Activated CD4-positive, alpha-beta T cell treated with anti-CD3 and anti-CD28 coated beads, Interleukin-10, Interleukin-2, amounts not matched to agents 100 ng/mL and 50 ng/mL, durations not matched to agents 16 hours and 8 hours (primary cell): ENCODE data around the gene UTP11.
"Not testable (repeated sequence)": the region's sequence is repeated elsewhere in the genome, so short reads cannot be mapped to it uniquely, and the experiment has no call there.

Experiments
- DNase-seq: peaks from one replicate; pipeline ENCODE4 v3.0.0-alpha.2; 2020

The UTP11 gene, protein sequence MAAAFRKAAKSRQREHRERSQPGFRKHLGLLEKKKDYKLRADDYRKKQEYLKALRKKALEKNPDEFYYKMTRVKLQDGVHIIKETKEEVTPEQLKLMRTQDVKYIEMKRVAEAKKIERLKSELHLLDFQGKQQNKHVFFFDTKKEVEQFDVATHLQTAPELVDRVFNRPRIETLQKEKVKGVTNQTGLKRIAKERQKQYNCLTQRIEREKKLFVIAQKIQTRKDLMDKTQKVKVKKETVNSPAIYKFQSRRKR

DNA sequence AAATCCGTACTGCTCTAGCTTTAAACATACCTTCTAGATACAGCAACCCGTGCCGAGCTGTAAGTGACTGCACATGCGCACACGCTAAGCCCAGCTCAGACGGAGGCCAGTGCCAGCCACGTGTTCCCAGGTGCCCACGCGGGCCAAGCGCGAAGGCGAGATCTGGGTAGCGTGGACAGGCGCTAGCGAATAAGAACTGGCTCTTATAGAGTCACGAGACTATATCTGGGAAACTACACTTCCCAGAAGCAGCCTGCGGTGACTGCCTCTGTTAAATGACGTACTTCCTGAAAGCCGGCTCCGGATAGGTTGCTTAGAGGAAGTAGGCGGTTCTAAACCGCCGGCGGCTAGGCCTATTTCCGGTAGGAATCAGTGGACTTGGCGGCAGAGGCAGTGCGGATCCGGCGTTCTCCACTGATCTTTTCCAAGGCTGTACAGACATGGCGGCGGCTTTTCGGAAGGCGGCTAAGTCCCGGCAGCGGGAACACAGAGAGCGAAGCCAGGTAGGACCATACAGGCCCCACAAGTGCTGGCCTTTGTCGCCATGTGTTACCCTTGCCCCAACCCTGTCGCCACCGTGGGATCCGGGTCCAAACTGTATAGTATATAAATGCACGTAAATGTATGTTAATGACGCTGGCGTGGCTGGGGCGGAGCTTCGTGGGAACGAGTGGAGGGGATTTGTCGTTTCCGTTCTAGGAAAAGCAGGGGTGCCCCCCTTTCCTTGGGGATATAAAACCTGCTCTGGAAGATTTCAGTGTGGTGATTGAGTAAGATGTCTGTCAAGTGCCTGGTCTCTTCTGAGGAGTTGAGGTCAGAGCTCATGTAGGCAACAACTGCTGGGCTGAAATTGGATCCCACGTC lies at the start of gene UTP11:
Gene UTP11 (plus strand): TSS at position 372 of the 864 bp plus-strand sequence. CDS start 69 bp downstream, at position 441.
- peak; percentile 98 for DNase-seq

DNA sequence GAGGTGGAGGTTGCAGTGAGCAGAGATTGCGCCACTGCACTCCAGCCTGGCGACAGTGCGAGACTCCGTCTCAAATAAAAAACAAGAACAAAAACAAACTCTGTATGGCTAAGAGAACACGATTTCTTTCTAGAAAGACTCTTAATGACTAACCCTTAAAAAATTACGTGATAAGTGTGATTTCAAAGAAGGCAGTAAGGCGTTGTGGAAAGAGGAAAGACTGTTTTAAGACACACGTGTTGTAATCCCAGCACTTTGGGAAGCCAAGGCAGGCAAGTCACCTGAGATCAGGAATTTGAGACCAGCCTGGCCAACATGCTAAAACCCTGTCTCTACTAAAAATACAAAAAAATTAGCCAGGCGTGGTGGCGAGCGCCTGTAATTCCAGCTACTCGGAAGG lies 48.4 kb upstream of the UTP11 start:
- DNase-seq, result not testable (repeated sequence)

DNA sequence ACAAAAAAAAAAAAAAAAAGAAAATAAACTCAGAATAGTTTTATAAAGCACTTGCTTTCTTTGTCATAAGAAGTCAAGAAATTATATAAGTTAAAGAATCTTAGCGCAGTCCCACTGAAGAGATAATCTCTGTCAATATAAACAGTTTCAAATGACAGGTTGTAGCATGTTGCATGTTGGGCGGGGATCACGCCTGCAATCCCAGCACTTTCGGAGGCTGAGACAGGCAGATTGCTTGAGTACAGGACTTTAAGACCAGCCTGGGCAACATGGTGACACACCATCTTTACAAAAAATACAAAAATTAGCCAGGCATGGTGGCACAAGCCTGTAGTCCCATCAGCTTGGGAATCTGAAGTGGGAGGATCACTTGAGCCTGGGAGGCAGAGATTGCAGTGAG lies 47.2 kb upstream of the UTP11 start:
- no peak for DNase-seq

DNA sequence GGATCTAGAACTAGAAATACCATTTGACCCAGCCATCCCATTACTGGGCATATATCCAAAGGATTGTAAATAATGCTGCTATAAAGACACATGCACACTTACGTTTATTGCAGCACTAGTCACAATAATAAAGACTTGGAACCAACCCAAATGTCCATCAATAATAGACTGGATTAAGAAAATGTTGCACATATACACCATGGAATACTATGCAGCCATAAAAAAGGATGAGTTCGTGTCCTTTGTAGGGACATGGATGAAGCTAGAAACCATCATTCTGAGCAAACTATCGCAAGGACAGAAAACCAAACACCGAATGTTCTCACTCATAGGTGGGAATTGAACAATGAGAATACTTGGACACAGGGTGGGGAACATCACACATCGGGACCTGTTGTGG lies 38.9 kb upstream of the UTP11 start:
- DNase-seq, result not testable (repeated sequence)

DNA sequence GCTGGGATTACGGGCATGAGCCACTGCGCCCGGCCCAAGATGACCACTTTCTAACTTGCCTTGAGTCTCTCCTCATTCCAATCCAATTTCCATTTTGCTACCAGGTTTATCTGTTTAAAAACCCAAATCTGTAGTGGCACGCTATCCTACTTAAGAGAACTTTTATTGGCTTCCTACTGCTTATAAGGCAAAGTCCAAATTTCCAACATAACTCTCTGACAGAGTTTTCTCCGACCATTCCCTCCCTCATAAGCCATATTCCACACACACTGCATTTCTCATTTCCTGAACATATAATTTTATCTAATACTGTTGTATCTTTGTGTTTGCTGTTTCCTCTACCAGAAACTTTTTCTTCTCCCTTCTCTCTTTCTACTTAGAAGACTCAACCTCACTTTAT lies 38.0 kb upstream of the UTP11 start:
- DNase-seq, result no peak

DNA sequence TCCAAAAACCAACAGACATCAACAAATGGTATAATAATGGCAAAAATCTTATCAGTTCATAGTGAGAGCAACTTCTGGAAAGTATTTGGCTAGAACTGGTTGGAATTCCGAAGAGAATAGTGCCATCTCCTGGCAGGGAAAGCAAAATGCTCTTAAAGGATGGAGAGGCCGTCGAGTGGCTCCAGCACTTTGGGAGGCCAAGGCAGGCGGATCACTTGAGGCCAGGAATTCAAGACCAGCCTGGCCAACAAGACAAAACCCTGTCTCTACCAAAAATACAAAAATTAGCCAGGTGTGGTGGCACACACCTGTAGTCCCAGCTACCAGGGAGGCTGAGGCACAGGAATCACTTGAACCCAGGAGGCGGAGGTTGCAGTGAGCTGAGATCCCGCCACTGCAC lies 37.5 kb upstream of the UTP11 start:
- not testable (repeated sequence) for DNase-seq

DNA sequence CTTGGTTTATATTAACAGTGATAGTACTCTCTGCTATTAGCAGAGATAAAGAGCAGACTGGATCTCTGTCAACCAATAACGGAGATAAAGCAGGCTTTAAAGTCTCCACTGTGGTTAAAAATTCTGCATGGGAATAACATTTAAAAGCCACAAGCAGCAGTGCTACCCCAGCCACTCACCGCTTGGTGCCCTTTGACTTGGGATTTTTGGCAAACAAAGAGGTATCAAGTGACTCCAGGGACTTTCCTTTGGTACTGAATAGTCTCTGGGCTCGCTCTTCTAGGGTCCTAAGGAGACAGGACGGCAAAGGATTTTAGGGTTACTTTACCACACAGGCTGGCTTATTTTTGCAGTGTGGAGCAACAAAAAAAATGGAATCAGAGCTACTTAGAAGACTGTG lies 34.0 kb upstream of the UTP11 start:
- DNase-seq, result no peak

DNA sequence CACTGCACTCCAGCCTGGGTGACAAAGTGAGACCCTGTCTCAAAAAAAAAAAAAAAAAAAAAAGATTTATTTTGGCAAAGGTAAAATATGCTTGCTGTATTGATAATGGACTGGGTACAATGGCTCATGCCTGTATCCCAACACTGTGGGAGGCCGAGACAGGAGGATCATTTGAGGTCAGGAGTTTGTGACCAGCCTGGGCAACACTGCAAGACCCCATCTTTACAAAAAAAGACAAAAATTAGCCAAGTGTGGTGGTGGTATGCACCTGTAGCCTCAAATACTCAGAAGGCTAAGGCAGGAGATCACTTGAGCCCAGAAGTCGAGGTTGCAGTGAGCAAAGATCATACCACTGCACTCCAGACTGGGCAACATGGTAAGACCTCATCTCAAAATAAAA lies 29.0 kb upstream of the UTP11 start:
- DNase-seq, result no peak

DNA sequence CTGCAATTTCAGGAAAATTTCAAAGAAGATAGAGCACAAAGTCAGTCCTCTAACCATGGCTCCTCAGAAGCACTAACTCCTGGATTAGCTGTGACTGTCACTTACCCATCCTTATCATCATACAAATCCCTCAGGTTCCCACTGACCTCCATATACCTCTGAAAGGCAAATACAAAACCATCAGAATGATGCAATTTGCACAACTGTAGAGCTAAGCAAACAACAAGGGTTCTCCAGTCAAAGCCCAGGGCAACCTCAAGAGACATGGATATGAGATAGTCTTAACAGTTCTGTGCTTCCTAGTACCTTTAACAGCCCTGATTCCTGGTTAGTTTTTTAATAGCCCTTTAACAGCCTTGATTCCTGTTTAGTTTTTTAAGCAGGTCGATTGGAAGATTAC lies 24.9 kb upstream of the UTP11 start:
- DNase-seq, result no peak

DNA sequence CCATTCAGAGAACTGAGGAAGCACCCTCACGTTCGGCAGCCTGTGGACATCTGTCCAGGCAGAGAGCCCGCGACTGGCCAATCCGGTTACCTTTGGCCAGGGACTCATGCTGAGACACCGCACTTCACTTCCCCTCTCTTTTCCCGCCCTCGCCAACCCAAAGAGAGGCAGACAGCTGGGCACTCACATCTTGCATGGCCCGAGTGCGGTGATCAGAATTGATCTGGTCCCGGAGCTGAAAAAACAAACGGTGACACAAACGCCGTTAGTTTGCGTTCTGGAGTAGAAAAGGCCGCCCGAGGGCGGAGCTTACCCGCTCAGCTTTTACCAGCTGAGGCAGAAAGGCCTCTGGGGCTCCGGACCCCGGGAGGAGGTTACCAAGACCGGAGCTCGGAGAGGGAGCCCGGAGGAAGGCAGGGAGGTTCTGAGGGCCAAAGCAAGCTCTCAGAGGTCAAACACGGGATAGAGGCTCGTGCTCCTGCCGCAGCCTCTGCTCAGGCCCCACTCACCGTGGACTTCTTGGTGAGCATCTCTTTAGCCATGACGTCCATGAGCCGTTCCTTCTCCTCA lies 23.1 kb upstream of the UTP11 start:
- peak; percentile 45 for DNase-seq

DNA sequence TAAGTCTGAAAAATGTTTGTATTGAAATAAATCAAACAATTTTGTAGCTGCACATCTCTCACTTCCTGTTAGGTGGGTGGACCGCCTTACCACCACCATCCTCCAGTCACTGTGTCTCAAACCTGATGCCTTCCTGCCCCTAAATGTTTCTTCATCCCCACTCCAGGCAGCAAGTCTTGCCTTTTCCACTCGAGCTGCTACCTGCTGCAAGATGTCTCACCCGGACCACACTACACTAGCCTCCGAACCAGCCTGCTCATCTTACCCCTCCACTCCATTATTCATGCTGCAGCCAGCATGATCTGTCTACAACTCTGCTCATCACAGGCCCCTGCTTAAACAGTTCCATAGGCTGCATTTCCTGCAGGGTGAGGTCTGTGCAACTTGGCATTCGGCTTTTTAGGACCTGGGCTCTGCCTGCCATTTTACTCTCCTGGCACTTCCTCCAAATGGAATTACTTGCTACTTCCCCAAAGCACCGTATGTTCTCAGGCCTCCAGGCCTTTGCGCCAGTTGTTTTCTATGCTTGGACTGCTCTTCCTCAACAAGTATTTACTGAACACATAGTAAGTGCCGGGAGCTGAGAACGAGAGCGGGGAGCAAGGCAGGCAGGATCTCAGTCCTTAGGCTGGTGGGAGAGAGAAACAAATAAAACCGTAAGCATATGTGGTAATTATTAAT lies 17.5 kb upstream of the UTP11 start:
- DNase-seq, result no peak

DNA sequence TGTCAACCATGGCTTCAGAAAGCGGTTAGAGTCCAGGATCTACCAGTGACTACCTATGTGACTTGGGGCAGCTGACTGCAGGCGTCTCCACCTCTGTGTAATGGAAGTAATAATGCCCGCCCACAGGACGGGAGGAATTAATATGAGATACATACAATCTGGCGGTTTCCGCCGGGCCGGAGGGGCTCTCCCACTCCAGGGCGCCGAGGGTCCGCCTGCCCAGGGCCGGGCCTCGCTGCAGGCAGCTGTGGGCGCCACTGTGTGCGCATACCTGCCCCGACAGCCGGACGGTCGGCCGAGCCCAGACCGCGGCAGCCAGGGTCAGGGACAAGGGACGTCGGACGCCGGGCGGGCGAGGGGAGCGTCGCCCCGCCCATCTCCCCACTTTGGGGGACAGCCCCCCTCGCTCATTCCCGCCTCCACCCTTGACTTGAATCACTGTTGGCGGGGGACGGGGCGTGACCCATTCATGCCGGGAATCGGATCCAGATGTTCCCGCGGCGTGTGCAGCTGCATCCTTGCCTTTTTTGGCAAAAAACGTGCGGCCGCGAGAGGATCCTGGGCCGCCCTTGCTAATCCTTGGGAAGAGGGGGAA lies 16.7 kb upstream of the UTP11 start:
- DNase-seq, result peak; percentile 45

DNA sequence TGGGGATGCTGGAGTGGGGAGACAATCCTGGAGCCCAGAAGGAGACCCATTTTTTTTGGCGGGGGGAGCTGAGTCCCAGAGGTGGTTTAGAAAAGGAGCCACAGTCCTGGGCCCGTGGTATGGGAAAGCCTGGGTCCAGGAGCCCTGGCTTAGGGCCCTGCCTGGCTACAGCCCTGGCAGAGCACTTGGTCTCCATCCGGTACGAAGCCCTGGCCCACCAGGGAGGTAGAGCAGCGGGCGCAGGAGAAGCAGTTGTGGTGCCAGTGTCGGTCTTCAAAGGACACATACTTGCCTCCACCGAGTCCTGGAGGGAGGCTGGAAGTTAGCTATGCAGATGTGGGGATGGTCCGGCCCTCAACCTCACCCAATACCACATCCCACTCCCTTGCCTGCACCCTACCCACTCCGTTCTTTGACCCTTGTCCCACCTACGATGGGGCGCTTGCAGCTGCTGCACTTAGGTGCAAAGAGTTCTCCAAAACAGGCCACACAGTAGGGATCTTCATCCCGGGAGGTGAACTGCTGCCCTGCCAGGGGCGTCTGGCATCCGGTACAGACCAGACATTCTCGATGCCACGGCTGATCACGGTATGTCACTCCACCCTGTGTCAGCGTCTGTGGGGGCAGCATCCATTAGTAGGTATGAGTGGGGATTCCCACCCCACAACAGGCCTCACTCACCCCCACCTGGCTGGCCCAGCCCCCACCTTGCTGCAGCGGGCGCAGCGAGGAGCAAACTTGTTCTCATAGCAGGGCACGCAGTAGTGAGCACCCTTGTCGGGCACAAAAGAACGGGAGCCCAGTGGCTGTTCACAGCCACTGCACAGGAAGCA lies 15.1 kb upstream of the UTP11 start:
- no peak for DNase-seq

DNA sequence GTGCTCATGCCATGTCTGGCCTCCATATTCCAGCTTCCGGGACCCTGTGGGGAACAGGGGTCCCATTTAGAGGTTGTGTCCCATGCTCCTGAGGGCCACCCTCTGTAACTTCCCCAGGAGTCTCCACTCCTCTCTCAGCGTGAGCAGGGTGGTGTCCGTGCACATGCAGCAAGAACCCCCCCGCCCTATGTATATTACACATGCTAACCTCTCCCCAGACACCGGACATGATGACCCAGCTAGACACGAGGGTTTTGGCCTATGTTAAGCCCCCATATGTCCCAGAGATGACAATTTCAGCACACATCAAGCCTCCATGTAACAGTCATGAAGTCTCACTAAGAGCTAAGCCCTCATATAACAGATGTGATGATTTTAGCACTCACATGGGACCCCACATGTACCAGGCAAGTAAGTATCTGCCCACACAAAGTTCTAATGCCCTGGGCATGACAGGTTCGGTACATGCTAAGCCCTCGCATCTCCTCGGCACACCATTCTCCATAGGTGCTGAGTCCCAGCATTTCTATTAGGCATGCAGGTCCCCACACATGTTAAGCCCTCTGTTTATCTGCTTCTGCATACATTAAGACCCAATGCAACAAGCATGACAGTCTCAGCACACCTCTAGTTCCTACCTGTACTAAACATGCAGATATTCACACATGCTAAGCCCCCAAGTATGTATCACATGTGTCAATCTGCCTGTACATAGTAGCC lies 14.3 kb upstream of the UTP11 start:
- no peak for DNase-seq

DNA sequence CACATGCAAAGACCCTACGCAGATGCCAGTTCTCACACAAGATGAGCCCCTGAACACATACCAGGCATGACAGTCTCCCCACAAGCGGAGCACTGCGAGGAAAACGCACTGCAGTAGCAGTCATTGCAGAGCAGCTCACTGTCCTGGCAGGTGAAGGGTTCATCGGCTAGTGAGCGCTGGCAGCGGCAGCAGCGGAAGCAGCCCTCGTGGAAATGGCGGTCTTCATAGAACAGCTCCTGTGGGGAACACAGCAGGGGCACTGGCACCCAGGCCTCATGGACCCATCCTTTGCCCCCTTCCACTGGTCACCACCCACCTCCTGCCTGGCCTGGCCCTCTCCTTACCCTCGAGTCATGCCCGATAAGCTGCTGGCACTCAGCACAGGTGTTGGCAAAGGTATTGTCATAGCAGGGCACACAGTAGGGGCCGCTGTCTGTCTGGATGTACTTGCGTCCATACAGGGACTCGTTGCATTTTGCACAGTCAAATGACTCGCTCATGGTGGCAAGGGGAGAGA lies 13.6 kb upstream of the UTP11 start:
- DNase-seq, result no peak

DNA sequence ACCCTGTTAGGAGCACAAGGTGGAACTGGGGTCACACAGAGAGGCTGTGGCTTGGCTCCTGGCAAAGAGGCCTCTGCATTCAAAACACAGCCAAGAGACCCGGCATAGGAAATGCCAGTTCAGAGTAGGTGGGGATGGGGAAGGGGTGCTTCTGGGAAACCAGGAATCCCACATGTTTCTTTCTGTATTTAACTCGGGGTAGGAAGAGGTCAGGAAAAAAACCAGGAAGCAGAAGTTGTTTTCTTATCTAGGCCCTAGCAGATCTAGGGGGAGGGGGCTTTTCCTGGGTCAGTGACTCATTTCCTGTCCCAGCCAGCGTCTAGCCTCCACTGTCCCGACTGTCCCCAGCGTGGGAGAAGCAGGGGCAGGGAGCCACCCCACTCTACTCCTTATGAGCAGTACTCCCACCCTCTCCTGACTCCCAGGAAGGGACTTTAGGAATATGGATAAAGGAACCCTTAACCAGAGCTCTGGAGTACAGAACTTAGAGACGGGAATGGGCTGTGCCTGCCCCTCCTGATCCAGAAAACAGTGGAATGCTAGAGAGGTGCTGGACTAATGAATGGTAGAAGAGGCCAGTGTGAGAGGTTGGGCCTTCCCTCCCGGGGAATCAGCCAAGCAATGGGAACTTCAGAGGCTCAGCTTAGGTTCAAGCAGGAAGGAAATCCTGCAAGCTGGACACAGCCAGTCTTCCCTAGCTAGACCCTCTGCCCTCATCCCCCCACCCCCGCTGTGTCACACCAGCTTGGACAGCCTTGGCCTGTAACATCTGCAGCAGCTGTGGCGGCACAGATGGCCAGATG lies 12.9 kb upstream of the UTP11 start:
- DNase-seq, result no peak

DNA sequence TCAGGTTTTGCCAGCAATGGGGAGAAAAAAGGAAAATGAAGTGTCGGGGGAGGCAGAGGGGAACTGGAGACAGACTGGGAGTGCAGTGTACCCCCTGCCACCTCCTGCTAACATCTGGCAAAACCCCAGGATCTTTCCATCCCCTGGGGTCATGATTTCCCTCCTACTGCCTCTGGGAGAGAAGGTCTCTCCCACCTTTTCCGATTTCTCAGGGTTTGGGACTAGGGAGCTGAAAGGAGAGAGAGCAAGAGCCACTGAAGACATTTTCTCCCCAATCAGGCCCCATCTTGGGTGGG lies 12.4 kb upstream of the UTP11 start:
- no peak for DNase-seq

DNA sequence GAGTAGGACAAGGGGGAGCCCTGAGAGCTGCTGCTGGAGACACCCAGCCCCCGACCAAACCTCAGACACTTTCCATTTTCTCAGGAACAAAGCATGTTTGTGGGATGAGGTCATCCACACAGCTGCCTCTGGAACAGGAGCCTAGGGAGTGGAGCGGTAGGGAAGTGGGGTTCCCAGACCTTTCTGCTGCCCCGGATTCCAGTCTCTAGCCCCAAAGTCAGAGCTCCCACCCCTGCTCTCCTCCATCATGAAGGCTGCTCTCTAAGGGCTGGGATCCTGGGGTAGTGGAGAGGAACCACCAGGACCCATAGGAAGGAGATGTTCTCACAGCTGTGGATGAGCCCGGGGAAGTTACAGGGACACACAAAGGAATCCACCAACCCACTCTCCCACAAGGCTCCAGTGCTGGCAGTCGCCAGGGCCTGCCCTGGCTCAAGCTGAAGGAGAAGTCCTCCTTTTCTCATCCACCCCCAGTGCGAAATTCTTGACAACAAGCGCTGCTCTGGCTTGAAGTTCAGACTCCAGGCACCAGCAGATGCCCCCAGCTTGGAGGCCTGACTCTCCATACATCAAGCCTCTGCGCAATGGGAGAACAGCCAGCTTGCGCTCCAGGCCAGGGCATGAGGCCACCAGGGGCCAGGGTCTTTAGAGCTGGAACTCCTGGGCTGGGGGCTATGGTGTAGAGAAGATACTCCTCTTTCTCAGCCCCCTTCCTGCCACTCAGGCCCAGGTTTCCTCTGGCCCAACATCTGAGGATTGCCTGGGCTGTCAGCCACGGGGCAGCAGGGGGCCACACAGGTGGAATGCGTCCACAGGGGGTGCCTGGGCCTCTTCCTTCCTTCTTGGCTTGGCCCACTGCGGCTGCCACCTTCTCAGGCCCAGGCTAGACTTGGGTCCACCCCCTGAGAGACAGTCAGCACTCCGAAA lies 11.7 kb upstream of the UTP11 start:
- no peak for DNase-seq
